ENCODE results near the gene MATN4.

The MATN4 gene

GRCh38 chr20:45294003-45294368 is 14.1 kb downstream of the MATN4 start:
- no peaks in the 10 kb centered on the region for H3K36me3 ChIP-seq (ENCODE audit: insufficient read depth, low read length)
- no peaks in the 10 kb centered on the region; the same call in 1 of the 2 replicates for H3K27me3 ChIP-seq (ENCODE audit: insufficient read depth, low read length)
- H3K4me3 ChIP-seq (ENCODE audit: low read depth, low read length, poor library complexity, severe bottlenecking): no peak overlapping the region
- no peaks in the 10 kb centered on the region for H3K9me3 ChIP-seq (ENCODE audit: low read length)
- TF ChIP-seq CTCF (IDR thresholded peaks at IDR 0.05; ENCODE audit: low read length): no peak
- H4K20me1 ChIP-seq (ENCODE audit: insufficient read depth, low read length): no peaks in the 10 kb centered on the region
- no peak overlapping the region for H3K9ac ChIP-seq (ENCODE audit: low read length)
- H2AFZ ChIP-seq (ENCODE audit: low read length): no peak overlapping the region
- no peaks in the 10 kb centered on the region for H3K79me2 ChIP-seq (ENCODE audit: insufficient read depth, low read length)
- H3F3A ChIP-seq (ENCODE audit: insufficient read depth, low read length): no peaks in the 10 kb centered on the region
- H3K9me2 ChIP-seq (ENCODE audit: low read depth, low read length): no peaks in the 10 kb centered on the region
- H3K27ac ChIP-seq (ENCODE audit: low read depth, low read length, poor library complexity, severe bottlenecking): no peak overlapping the region
- no peaks in the 10 kb centered on the region for H3K4me1 ChIP-seq (ENCODE audit: insufficient read depth, low read length, severe bottlenecking)
- no peak overlapping the region for H3K4me2 ChIP-seq (ENCODE audit: low read length)

GRCh38 chr20:45293041-45294002 is 14.8 kb downstream of the MATN4 start:
- Histone ChIP-seq H2AFZ (ENCODE audit: low read length) (no peak overlapping the region), H3K4me3 (ENCODE audit: low read depth, low read length, poor library complexity, severe bottlenecking) (no peak overlapping the region)

GRCh38 chr20:45292343-45292742 is 15.8 kb downstream of the MATN4 start:
- no peaks in the 10 kb centered on the region for H3K4me1 ChIP-seq (ENCODE audit: insufficient read depth, low read length, severe bottlenecking)
- no peaks in the 10 kb centered on the region for H3K36me3 ChIP-seq (ENCODE audit: insufficient read depth, low read length)

More at GRCh38 chr20:45293041-45294002, 14.8 kb downstream of the MATN4 start:
- Histone ChIP-seq H3K9me2 (ENCODE audit: low read depth, low read length) (no peaks in the 10 kb centered on the region), H3K27me3 (ENCODE audit: insufficient read depth, low read length) (no peaks in the 10 kb centered on the region; the same call in 1 of the 2 replicates), H4K20me1 (ENCODE audit: insufficient read depth, low read length) (no peaks in the 10 kb centered on the region), H3K36me3 (ENCODE audit: insufficient read depth, low read length) (no peaks in the 10 kb centered on the region), H3K4me2 (ENCODE audit: low read length) (no peak overlapping the region), H3K9me3 (ENCODE audit: low read length) (no peaks in the 10 kb centered on the region), H3F3A (ENCODE audit: insufficient read depth, low read length) (no peaks in the 10 kb centered on the region), H3K27ac (ENCODE audit: low read depth, low read length, poor library complexity, severe bottlenecking) (no peak overlapping the region), H3K79me2 (ENCODE audit: insufficient read depth, low read length) (no peaks in the 10 kb centered on the region), H3K4me1 (ENCODE audit: insufficient read depth, low read length, severe bottlenecking) (no peaks in the 10 kb centered on the region), H3K9ac (ENCODE audit: low read length) (no peak overlapping the region)
- TF ChIP-seq EZH2 (IDR thresholded peaks at IDR 0.05; ENCODE audit: borderline replicate concordance, low read length) (no peak), CTCF (IDR thresholded peaks at IDR 0.05; ENCODE audit: low read length) (peak; percentile 64)

More at GRCh38 chr20:45292343-45292742, 15.8 kb downstream of the MATN4 start:
- Histone ChIP-seq H2AFZ (ENCODE audit: low read length) (no peak overlapping the region), H3K4me3 (ENCODE audit: low read depth, low read length, poor library complexity, severe bottlenecking) (no peak overlapping the region), H3K9me2 (ENCODE audit: low read depth, low read length) (no peaks in the 10 kb centered on the region), H3F3A (ENCODE audit: insufficient read depth, low read length) (no peaks in the 10 kb centered on the region), H3K27me3 (ENCODE audit: insufficient read depth, low read length) (no peaks in the 10 kb centered on the region; the same call in 1 of the 2 replicates), H3K79me2 (ENCODE audit: insufficient read depth, low read length) (no peaks in the 10 kb centered on the region), H3K9ac (ENCODE audit: low read length) (no peak overlapping the region), H3K4me2 (ENCODE audit: low read length) (no peak overlapping the region), H3K27ac (ENCODE audit: low read depth, low read length, poor library complexity, severe bottlenecking) (no peak overlapping the region), H3K9me3 (ENCODE audit: low read length) (no peaks in the 10 kb centered on the region), H4K20me1 (ENCODE audit: insufficient read depth, low read length) (no peaks in the 10 kb centered on the region)
- TF ChIP-seq CTCF (IDR thresholded peaks at IDR 0.05; ENCODE audit: low read length) (no peak), EZH2 (IDR thresholded peaks at IDR 0.05; ENCODE audit: borderline replicate concordance, low read length) (no peak)
